Endothelial cell of umbilical vein (primary cell): ENCODE data around the gene IGSF9. TPM values are rescaled to one million over a fixed set of nuclear protein-coding genes. Genes with fewer than 3 reads are reported as not detected.

ENCODE experiments used
- BruUV-seq: library from RNA; stranded (reverse); fragments of 400-500 nt; replicated peaks from 2 replicates; lab custom pipeline; 2021; lab: Mats Ljungman, UMichigan
- CTCF ChIA-PET: fragments of 300-600, 350-600 bp; sonication (Branson Sonifier 250); formaldehyde crosslinking; loops from one replicate; lab custom pipeline; 2021; ENCODE audit warnings: antibody characterized with exemption, inconsistent platforms; lab: Charles Lee
- POLR2A ChIA-PET: fragments of 300-600, 350-600 bp; sonication (Branson Sonifier 250); formaldehyde crosslinking; loops from one replicate; lab custom pipeline; 2021; ENCODE audit warnings: antibody characterized with exemption, inconsistent platforms; lab: Charles Lee
- DNase-seq: peaks from one replicate; pipeline ENCODE4 v3.0.0-alpha.2; 2011; ENCODE audit warnings: low read depth, low spot score
- FAIRE-seq: peaks from 2 replicates; lab custom pipeline; 2011; peaks lifted over from hg19 to GRCh38; lab: Jason Lieb, UNC
- H2AFZ ChIP-seq: 2 replicates; pipeline ENCODE4 v1.6.0; 2012; ENCODE audit warnings: low read depth, low read length, control low read depth, inconsistent platforms
- H3K27ac ChIP-seq: 2 replicates; pipeline ENCODE4 v1.5.1; 2011; ENCODE audit warnings: low read depth, mild to moderate bottlenecking, control low read depth, low read length, moderate library complexity; ENCODE audit not compliant: insufficient read depth
- H3K27me3 ChIP-seq, 2 experiments: 2 replicates each; pipeline versions ENCODE4 v1.6.0 to v1.6.1; 2011; ENCODE audit warnings: low read length in 2 of 2, mixed read lengths in 1 of 2; ENCODE audit not compliant: control insufficient read depth in 2 of 2, insufficient read depth in 2 of 2
- H3K36me3 ChIP-seq, 2 experiments: 2 replicates in 1 of 2; 3 replicates in 1 of 2; pipeline ENCODE4 v1.5.1; 2011; ENCODE audit warnings: low read length in 2 of 2, mild to moderate bottlenecking in 1 of 2, moderate library complexity in 1 of 2; ENCODE audit not compliant: control insufficient read depth in 2 of 2, insufficient read depth in 2 of 2; ENCODE audit errors: extremely low read depth in 1 of 2
- H3K4me1 ChIP-seq: 3 replicates; pipeline ENCODE4 v1.5.1; 2011; ENCODE audit warnings: mild to moderate bottlenecking, low read length; ENCODE audit not compliant: control insufficient read depth, insufficient read depth; ENCODE audit errors: extremely low read depth
- H3K4me2 ChIP-seq: 2 replicates; pipeline ENCODE4 v1.6.1; 2011; ENCODE audit warnings: low read length, control low read depth, mixed read lengths; ENCODE audit not compliant: insufficient read depth
- H3K4me3 ChIP-seq, 3 experiments: fragments of 200-600 bp in 1 of 3; sonication (generic), shearing (Covaris generic) in 1 of 3; replicated peaks in 1 of 3; 2 replicates each; pipeline ENCODE4 v1.5.1; 2011 to 2016; ENCODE audit warnings: control low read depth in 3 of 3, low read length in 3 of 3, mild to moderate bottlenecking in 2 of 3, inconsistent platforms in 1 of 3, low read depth in 1 of 3, moderate library complexity in 1 of 3; ENCODE audit not compliant: insufficient read depth in 1 of 3
- H3K79me2 ChIP-seq: 2 replicates; pipeline ENCODE4 v1.6.0; 2012; ENCODE audit warnings: low read length, inconsistent platforms; ENCODE audit not compliant: control insufficient read depth, insufficient read depth
- H3K9ac ChIP-seq: replicated peaks from 2 replicates; pipeline ENCODE3; 2011; ENCODE audit warnings: low read length, control low read depth; ENCODE audit not compliant: insufficient read depth; ENCODE audit errors: extremely low read depth
- H3K9me1 ChIP-seq: replicated peaks from 3 replicates; pipeline ENCODE4 v1.6.0; 2011; ENCODE audit warnings: mild to moderate bottlenecking, low read length; ENCODE audit not compliant: control insufficient read depth, insufficient read depth; ENCODE audit errors: extremely low read depth
- H3K9me3 ChIP-seq: replicated peaks from 2 replicates; pipeline ENCODE4 v1.5.1; 2012; ENCODE audit warnings: low read length, inconsistent platforms; ENCODE audit not compliant: control insufficient read depth, insufficient read depth
- H4K20me1 ChIP-seq: replicated peaks from 2 replicates; pipeline ENCODE3; 2011; ENCODE audit warnings: mild to moderate bottlenecking, low read length; ENCODE audit not compliant: control insufficient read depth, insufficient read depth; ENCODE audit errors: extremely low read depth
- CTCF ChIP-seq, 2 donors: IDR thresholded peaks; 1 replicate in 1 of 2; 2 replicates in 1 of 2; pipeline ENCODE4 v1.5.1; 2011; ENCODE audit warnings: low read length in 2 of 2, mild to moderate bottlenecking in 2 of 2, moderate library complexity in 2 of 2, control low read depth in 1 of 2, inconsistent platforms in 1 of 2, low read depth in 1 of 2; ENCODE audit not compliant: insufficient read depth in 1 of 2; ENCODE audit errors: extremely low read depth in 1 of 2
- EZH2 ChIP-seq: IDR thresholded peaks from 2 replicates; pipeline ENCODE4 v1.6.1; 2012; ENCODE audit warnings: borderline replicate concordance, low read depth, mild to moderate bottlenecking, moderate library complexity, low read length, inconsistent platforms; ENCODE audit not compliant: severe bottlenecking
- FOS ChIP-seq: IDR thresholded peaks from 2 replicates; pipeline ENCODE4 v1.6.1; 2011; ENCODE audit warnings: mild to moderate bottlenecking, low read length, moderate library complexity, borderline replicate concordance; ENCODE audit not compliant: insufficient read depth
- GATA2 ChIP-seq: IDR thresholded peaks from 2 replicates; pipeline ENCODE4 v1.7.0; 2011; ENCODE audit warnings: low read depth, mild to moderate bottlenecking, moderate library complexity, mixed read lengths, low read length; ENCODE audit not compliant: insufficient read length, insufficient read depth
- JUN ChIP-seq: IDR thresholded peaks from 2 replicates; pipeline ENCODE4 v1.6.1; 2011; ENCODE audit warnings: borderline replicate concordance, low read depth; ENCODE audit not compliant: insufficient read length, insufficient read depth
- MAX ChIP-seq: IDR thresholded peaks from 2 replicates; pipeline ENCODE4 v1.6.1; 2011; ENCODE audit not compliant: insufficient read depth, insufficient read length
- MYC ChIP-seq: IDR thresholded peaks from one replicate; pipeline ENCODE4 v1.6.1; 2011; ENCODE audit warnings: mild to moderate bottlenecking, low read depth, low read length
- POLR2A ChIP-seq: IDR thresholded peaks from 2 replicates; pipeline ENCODE4 v1.6.1; 2012; ENCODE audit warnings: low read depth, mild to moderate bottlenecking, control low read depth, low read length
- POLR2AphosphoS5 ChIP-seq: IDR thresholded peaks from 2 replicates; pipeline ENCODE4 v1.6.1; 2012; ENCODE audit warnings: low read depth, mild to moderate bottlenecking, control low read depth, low read length, moderate library complexity; ENCODE audit not compliant: insufficient read depth
- dilution Hi-C: fragments of 300-500 bp; cut with MboI; formaldehyde crosslinking; loops from one replicate; pipeline ENCODE4 v1.15.0; 2019; ENCODE audit warnings: low sequenced_read_pairs; ENCODE audit not compliant: extremely low pct_ligation_motif_present
- intact Hi-C: fragments of 100-400 bp; cut with micrococcal nuclease; formaldehyde crosslinking; loops from one replicate; pipeline ENCODE4 v1.10.0; 2022
- polyA plus RNA-seq, 4 experiments: library from polyadenylated mRNA; depleted of rRNA in 3 of 4; stranded (reverse) in 3 of 4; unstranded in 1 of 4; fragments of >200 nt; gene quantifications; 2 replicates each; pipeline versions ENCODE4 v1.2.1 to v1.2.3, GENCODE V29; 2011 to 2012; ENCODE audit warnings: missing spikeins in 1 of 4
- total RNA-seq: library from RNA; stranded (reverse); gene quantifications from 2 replicates; pipeline ENCODE4 v1.2.3, GENCODE V29; 2021

The IGSF9 gene
- total and polyA plus RNA-seq, 2 donors (not counting 3 experiments of a cell fraction or from before 2014, with no cell fraction given) = 0.15 TPM

DNA sequence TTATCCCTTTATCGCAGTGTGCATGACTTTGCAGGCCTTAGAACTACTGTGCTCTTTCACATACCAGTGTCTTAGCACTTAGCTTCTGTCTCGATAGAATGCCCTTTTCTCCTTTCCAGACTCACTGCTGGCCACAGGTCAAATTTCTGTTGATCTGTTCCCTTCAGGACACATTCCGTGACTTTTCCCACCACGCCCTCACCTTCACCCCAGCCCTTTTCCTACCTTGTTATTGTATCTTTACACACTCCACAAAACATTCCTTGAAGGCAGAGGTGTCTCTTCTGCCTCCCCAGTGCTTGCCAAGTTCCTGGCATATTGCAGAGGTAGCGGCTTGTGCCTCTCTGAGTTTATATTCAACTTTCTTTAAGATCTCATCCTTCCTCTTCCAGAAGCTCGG, 3.7 kb upstream of the IGSF9 start:
- FAIRE-seq (no peak), DNase-seq (no peak)
- BruUV-seq = no TSS peak
- Histone ChIP-seq H3K36me3 (no peaks in the 10 kb centered on the region), H3K9me3 (no peaks in the 10 kb centered on the region), H3K27me3 (peaks cover 38 to 45% of the 10 kb centered on the region in 2 experiments), H3K4me1 (peaks cover 5% of the 10 kb centered on the region), H3K9me1 (no peaks in the 10 kb centered on the region), H3K9ac (no peak overlapping the region), H2AFZ (no peak overlapping the region), H3K4me2 (no peak overlapping the region), H3K4me3 (no peak overlapping the region), H4K20me1 (no peaks in the 10 kb centered on the region), H3K27ac (no peak overlapping the region), H3K79me2 (no peaks in the 10 kb centered on the region)
- dilution Hi-C loops (no loop called here), intact Hi-C loops (no loop called here)
- no peak for TF ChIP-seq GATA2
- TF ChIP-seq JUN = no peak
- TF ChIP-seq MAX = no peak
- TF ChIP-seq POLR2A = no peak
- no peak for TF ChIP-seq CTCF (IDR thresholded peaks at IDR 0.05; ENCODE audit: extremely low read depth in 1 of 2, insufficient read depth in 1 of 2, low read depth in 1 of 2, low read length in 2 of 2)
- TF ChIP-seq EZH2 = no peak
- no peak for TF ChIP-seq POLR2AphosphoS5
- no peak for TF ChIP-seq FOS
- no peak for TF ChIP-seq MYC
- POLR2A ChIA-PET = no interaction called here
- CTCF ChIA-PET = interaction anchor here (1.0 to 1.8 kb wide), 3 partner anchors 9 to 150 kb away, joined by 3 to 4 read pairs (median 4); no protein-coding TSS in a partner anchor
